OCI-LY7 (cell line): ENCODE measurements around the gene CDKN2B-AS1.

Experiments
- EZH2phosphoT487 ChIP-seq: fragments of 200-600 bp; sonication (generic); IDR thresholded peaks from 2 replicates; pipeline ENCODE4 v1.6.1; 2018; ENCODE audit warnings: low read depth, borderline replicate concordance, mild to moderate bottlenecking, mixed run types, antibody characterized with exemption, low read length, moderate library complexity, mixed read lengths
- TF ChIP-seq, protein P1 (sequence below): fragments of 200-600 bp; sonication (generic); conservative IDR thresholded peaks from 2 replicates; pipeline ENCODE4 v1.5.1; 2014; ENCODE audit warnings: mild to moderate bottlenecking, antibody characterized with exemption, low read length, moderate library complexity, mixed read lengths

DNA sequence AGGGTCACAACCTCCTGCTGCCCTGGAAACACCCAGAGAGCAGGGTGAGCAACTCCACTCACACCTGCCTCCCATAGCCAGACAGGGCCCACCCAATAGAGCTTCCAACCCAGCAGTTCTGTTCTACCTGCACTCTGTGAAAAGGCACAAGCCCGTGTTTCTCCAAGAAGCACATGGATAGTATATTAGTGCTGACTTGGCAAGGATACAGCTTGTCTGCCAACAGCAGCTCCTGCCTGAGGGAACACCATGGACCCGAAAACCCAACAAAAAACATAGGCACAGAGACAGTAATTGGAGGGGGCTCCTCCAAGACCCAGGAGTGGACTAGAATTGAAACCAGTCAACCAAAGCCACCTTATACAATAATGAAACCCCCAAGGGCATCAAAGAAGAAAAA lies 49.0 kb upstream of the CDKN2B-AS1 start:
- TF ChIP-seq, protein P1, sequence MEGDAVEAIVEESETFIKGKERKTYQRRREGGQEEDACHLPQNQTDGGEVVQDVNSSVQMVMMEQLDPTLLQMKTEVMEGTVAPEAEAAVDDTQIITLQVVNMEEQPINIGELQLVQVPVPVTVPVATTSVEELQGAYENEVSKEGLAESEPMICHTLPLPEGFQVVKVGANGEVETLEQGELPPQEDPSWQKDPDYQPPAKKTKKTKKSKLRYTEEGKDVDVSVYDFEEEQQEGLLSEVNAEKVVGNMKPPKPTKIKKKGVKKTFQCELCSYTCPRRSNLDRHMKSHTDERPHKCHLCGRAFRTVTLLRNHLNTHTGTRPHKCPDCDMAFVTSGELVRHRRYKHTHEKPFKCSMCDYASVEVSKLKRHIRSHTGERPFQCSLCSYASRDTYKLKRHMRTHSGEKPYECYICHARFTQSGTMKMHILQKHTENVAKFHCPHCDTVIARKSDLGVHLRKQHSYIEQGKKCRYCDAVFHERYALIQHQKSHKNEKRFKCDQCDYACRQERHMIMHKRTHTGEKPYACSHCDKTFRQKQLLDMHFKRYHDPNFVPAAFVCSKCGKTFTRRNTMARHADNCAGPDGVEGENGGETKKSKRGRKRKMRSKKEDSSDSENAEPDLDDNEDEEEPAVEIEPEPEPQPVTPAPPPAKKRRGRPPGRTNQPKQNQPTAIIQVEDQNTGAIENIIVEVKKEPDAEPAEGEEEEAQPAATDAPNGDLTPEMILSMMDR, result no peak
- TF ChIP-seq EZH2phosphoT487, result no peak
